ENCODE results near the gene RPS6KL1.

Gene RPS6KL1

GRCh38 chr14:74881431-74882102, 41.5 kb downstream of the RPS6KL1 start, which contains the start of gene DLST:
DLST (plus strand) TSS chr14:74881916; CDS start chr14:74881954, 38 bp downstream.
- peak; percentile 77 for DNase-seq

- no peak for DNase-seq
These were observed 43.5 kb downstream of the RPS6KL1 start for GRCh38 chr14:74879427-74880182.

GRCh38 chr14:74875941-74876913, 46.8 kb downstream of the RPS6KL1 start, which contains the start of gene PROX2:
PROX2 (minus strand) TSS chr14:74876145; CDS start chr14:74863834, 12,311 bp downstream.
- DNase-seq: peak; percentile 8

GRCh38 chr14:74875204-74875603, 47.9 kb downstream of the RPS6KL1 start:
- no peak for DNase-seq

- no peak for DNase-seq
These were observed 51.2 kb downstream of the RPS6KL1 start for GRCh38 chr14:74871819-74872218.

GRCh38 chr14:74868739-74869138, 54.3 kb downstream of the RPS6KL1 start:
- no peak for DNase-seq

GRCh38 chr14:74867673-74868072, 55.4 kb downstream of the RPS6KL1 start:
- DNase-seq: peak; percentile 20

- no peak for DNase-seq
These were observed 56.2 kb downstream of the RPS6KL1 start for GRCh38 chr14:74866708-74867389.

- no peak for DNase-seq
These were observed 57.9 kb downstream of the RPS6KL1 start for GRCh38 chr14:74865156-74865555.

- no peak for DNase-seq
These were observed 58.9 kb downstream of the RPS6KL1 start for GRCh38 chr14:74864198-74864597.

- no peak for DNase-seq
These were observed 59.8 kb downstream of the RPS6KL1 start for GRCh38 chr14:74863274-74863673.

- no peak for DNase-seq
These were observed 61.3 kb downstream of the RPS6KL1 start for GRCh38 chr14:74861734-74862090.

GRCh38 chr14:74860899-74861733, 61.9 kb downstream of the RPS6KL1 start:
- DNase-seq: peak; percentile 98

GRCh38 chr14:74859757-74860552, 63.1 kb downstream of the RPS6KL1 start:
- no peak for DNase-seq

- DNase-seq: no peak
These were observed 65.0 kb downstream of the RPS6KL1 start for GRCh38 chr14:74858022-74858421.

- no peak for DNase-seq
These were observed 66.7 kb downstream of the RPS6KL1 start for GRCh38 chr14:74856366-74856765.

- DNase-seq: no peak
These were observed 67.1 kb downstream of the RPS6KL1 start for GRCh38 chr14:74855945-74856344.

- no peak for DNase-seq
These were observed 68.0 kb downstream of the RPS6KL1 start for GRCh38 chr14:74855021-74855420.
